Hepatocyte (in vitro differentiated cells): Measurements from ENCODE around the gene PTPRN2.
"Not testable (repeated sequence)": the region's sequence is repeated elsewhere in the genome, so short reads cannot be mapped to it uniquely, and the experiment has no call there.

Experiments used
- CTCF ChIP-seq: fragments of 200-600 bp; sonication (generic); IDR thresholded peaks from 2 replicates; pipeline ENCODE4 v1.5.1; 2016; ENCODE audit warnings: antibody characterized with exemption, mild to moderate bottlenecking; ENCODE audit not compliant: poor library complexity
- EZH2 ChIP-seq: fragments of 200-600 bp; sonication (generic); IDR thresholded peaks from 2 replicates; pipeline ENCODE4 v1.6.1; 2016; ENCODE audit warnings: antibody characterized with exemption, mild to moderate bottlenecking, borderline replicate concordance
- EZH2phosphoT487 ChIP-seq: fragments of 200-600 bp; sonication (generic); IDR thresholded peaks from one replicate; pipeline ENCODE4 v1.6.1; 2018; ENCODE audit warnings: antibody characterized with exemption, mild to moderate bottlenecking, low read depth, moderate library complexity; ENCODE audit not compliant: unreplicated experiment, severe bottlenecking

- not testable (repeated sequence) for TF ChIP-seq CTCF, EZH2, EZH2phosphoT487
Observed at GRCh38 chr7:158524286-158524685, 63.3 kb downstream of the PTPRN2 start.
